PC-9 (cell line): ENCODE data around the gene ZNF629. TPM values are rescaled to one million over a fixed set of nuclear protein-coding genes. Genes with fewer than 3 reads are reported as not detected.

Source experiments
- BruUV-seq: library from RNA; stranded (reverse); fragments of 400-500 nt; replicated peaks from 2 replicates; lab custom pipeline; 2021; lab: Mats Ljungman, UMichigan
- CTCF ChIA-PET: fragments of 300-600 bp; sonication (Branson Sonifier 250); formaldehyde crosslinking; loops from one replicate; lab custom pipeline; 2022; ENCODE audit warnings: antibody characterized with exemption; lab: Charles Lee
- POLR2A ChIA-PET: fragments of 300-600 bp; sonication (Branson Sonifier 250); formaldehyde crosslinking; loops from one replicate; lab custom pipeline; 2022; ENCODE audit warnings: antibody characterized with exemption; ENCODE audit not compliant: unreplicated experiment; lab: Charles Lee
- DNase-seq, 2 experiments: peaks; one replicate each; pipeline versions ENCODE4 v3.0.0 to v3.0.0-alpha.2; 2015 to 2022; ENCODE audit warnings: mixed read lengths in 1 of 2
- H2AFZ ChIP-seq: fragments of 200-600 bp; sonication (generic); 2 replicates; pipeline ENCODE4 v1.8.1; 2017; ENCODE audit warnings: antibody characterized with exemption
- H3F3A ChIP-seq: fragments of 200-600 bp; sonication (generic); 2 replicates; pipeline ENCODE4 v1.8.1; 2017; ENCODE audit warnings: antibody characterized with exemption, mild to moderate bottlenecking, low read depth; ENCODE audit not compliant: insufficient read depth
- H3K27ac ChIP-seq: fragments of 200-600 bp; sonication (generic); 2 replicates; pipeline ENCODE4 v1.6.1; 2016; ENCODE audit warnings: mixed run types
- H3K27me3 ChIP-seq: fragments of 200-600 bp; sonication (generic); 2 replicates; pipeline ENCODE4 v1.6.1; 2016; ENCODE audit warnings: low read depth, mixed run types; ENCODE audit not compliant: insufficient read depth
- H3K36me3 ChIP-seq: fragments of 200-600 bp; sonication (generic); 2 replicates; pipeline ENCODE4 v1.6.1; 2016; ENCODE audit warnings: low read depth, mixed run types
- H3K4me1 ChIP-seq: fragments of 200-600 bp; sonication (generic); replicated peaks from 2 replicates; pipeline ENCODE4 v1.6.1; 2016; ENCODE audit warnings: mixed run types; ENCODE audit not compliant: insufficient read depth
- H3K4me2 ChIP-seq: fragments of 200-600 bp; sonication (generic); 2 replicates; pipeline ENCODE4 v1.6.1; 2017; ENCODE audit warnings: mixed run types
- H3K4me3 ChIP-seq: fragments of 200-600 bp; sonication (generic); 2 replicates; pipeline ENCODE4 v1.6.1; 2016; ENCODE audit warnings: mixed run types
- H3K79me2 ChIP-seq: fragments of 200-600 bp; sonication (generic); 2 replicates; pipeline ENCODE4 v1.6.1; 2017; ENCODE audit warnings: low read depth, mixed run types
- H3K9me2 ChIP-seq: fragments of 200-600 bp; sonication (generic); 2 replicates; pipeline ENCODE4 v1.8.1; 2017; ENCODE audit warnings: mild to moderate bottlenecking; ENCODE audit not compliant: insufficient read depth
- H3K9me3 ChIP-seq: fragments of 200-600 bp; sonication (generic); 2 replicates; pipeline ENCODE4 v1.8.1; 2016; ENCODE audit warnings: low read depth; ENCODE audit not compliant: insufficient read depth
- H4K20me1 ChIP-seq: fragments of 200-600 bp; sonication (generic); 2 replicates; pipeline ENCODE4 v1.8.1; 2017; ENCODE audit not compliant: insufficient read depth
- EZH2 ChIP-seq: fragments of 200-600 bp; sonication (generic); IDR thresholded peaks from 2 replicates; pipeline ENCODE4 v1.8.0; 2017; ENCODE audit warnings: antibody characterized with exemption, low read depth
- intact Hi-C: fragments of 100-400 bp; cut with micrococcal nuclease; formaldehyde crosslinking; loops from one replicate; pipeline ENCODE4 v1.10.0; 2022; ENCODE audit not compliant: unreplicated experiment
- total RNA-seq: library from RNA; stranded (reverse); gene quantifications from 2 replicates; pipeline ENCODE4 v1.2.3, GENCODE V29; 2021
- TF ChIP-seq, protein P1 (sequence below): fragments of 200-600 bp; sonication (generic); conservative IDR thresholded peaks from 2 replicates; pipeline ENCODE4 v1.6.1; 2017; ENCODE audit warnings: mixed run types, antibody characterized with exemption, mild to moderate bottlenecking, moderate library complexity

Gene ZNF629
- total RNA-seq, 1 experiment from 2014 or later: 25.6 TPM

DNA sequence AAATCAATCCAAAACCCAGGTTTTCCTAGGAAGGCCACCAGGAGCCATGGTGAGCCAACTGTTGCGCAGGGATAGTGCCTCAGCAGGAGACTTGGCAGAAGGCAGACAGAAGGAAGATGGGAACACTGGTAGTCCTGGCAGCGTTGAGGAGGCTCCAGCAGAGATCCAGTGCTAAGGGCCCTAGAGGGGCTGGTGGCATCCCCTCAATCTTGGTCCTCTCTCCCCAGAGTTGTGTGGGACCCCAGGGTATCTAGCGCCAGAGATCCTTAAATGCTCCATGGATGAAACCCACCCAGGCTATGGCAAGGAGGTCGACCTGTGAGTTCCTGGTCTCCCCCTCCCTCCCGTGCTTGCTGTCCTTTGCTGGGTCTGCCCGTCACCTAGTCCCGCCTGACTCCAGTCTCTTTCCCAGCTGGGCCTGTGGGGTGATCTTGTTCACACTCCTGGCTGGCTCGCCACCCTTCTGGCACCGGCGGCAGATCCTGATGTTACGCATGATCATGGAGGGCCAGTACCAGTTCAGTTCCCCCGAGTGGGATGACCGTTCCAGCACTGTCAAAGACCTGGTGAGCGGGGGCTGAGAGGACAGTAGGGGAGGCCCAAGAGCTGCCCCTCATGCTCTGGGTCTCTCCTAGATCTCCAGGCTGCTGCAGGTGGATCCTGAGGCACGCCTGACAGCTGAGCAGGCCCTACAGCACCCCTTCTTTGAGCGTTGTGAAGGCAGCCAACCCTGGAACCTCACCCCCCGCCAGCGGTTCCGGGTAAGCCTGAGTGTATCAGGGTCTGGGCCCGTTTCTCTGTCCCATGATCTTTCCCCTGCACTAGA lies 30.8 kb downstream of the ZNF629 start:
- H2AFZ ChIP-seq: no peak overlapping the region
- no peak overlapping the region for H3K4me2 ChIP-seq
- intact Hi-C loops: no loop called here
- ChIA-PET POLR2A (no interaction called here), CTCF (no interaction called here)
- DNase-seq: no peak
- peaks cover 9% of the 10 kb centered on the region for H3K79me2 ChIP-seq
- H3K27ac ChIP-seq: no peak overlapping the region
- TF ChIP-seq, protein P1, sequence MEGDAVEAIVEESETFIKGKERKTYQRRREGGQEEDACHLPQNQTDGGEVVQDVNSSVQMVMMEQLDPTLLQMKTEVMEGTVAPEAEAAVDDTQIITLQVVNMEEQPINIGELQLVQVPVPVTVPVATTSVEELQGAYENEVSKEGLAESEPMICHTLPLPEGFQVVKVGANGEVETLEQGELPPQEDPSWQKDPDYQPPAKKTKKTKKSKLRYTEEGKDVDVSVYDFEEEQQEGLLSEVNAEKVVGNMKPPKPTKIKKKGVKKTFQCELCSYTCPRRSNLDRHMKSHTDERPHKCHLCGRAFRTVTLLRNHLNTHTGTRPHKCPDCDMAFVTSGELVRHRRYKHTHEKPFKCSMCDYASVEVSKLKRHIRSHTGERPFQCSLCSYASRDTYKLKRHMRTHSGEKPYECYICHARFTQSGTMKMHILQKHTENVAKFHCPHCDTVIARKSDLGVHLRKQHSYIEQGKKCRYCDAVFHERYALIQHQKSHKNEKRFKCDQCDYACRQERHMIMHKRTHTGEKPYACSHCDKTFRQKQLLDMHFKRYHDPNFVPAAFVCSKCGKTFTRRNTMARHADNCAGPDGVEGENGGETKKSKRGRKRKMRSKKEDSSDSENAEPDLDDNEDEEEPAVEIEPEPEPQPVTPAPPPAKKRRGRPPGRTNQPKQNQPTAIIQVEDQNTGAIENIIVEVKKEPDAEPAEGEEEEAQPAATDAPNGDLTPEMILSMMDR: no peak
- H4K20me1 ChIP-seq: no peaks in the 10 kb centered on the region
- no peak overlapping the region for H3K4me3 ChIP-seq
- no peaks in the 10 kb centered on the region for H3K9me2 ChIP-seq
- no peaks in the 10 kb centered on the region for H3K9me3 ChIP-seq
- H3F3A ChIP-seq: peaks cover 24% of the 10 kb centered on the region; the same call in 1 of the 2 replicates
- no TSS peak for BruUV-seq
- peaks cover 11% of the 10 kb centered on the region for H3K4me1 ChIP-seq
- H3K36me3 ChIP-seq: peaks cover 4% of the 10 kb centered on the region; the same call in 1 of the 2 replicates
- no peaks in the 10 kb centered on the region for H3K27me3 ChIP-seq

DNA sequence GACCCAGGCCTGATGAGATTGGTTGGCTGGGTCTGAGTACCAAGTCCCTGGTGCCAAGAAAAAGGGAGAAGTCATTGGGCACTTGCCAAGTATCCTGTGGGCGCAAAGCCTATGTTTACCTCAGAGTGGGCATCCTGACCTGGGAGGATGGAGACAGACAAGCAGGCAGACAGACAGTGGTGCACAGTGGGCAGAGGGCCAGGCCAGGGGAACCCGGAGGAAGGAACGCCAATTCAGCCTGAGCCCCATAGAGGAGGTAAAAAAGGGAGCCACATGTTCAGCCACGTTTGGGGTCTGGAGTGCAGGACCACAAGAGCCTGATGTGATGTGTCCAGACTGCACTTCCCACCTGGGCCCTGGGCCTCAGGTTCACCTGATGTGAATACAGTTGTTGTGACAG lies 33.4 kb downstream of the ZNF629 start:
- Histone ChIP-seq H3K9me3 (no peaks in the 10 kb centered on the region), H3K27ac (no peak overlapping the region), H3F3A (peaks cover 14% of the 10 kb centered on the region; the same call in 1 of the 2 replicates), H3K79me2 (peaks cover 17% of the 10 kb centered on the region), H3K27me3 (no peaks in the 10 kb centered on the region), H3K36me3 (peaks cover 9% of the 10 kb centered on the region; the same call in 1 of the 2 replicates), H3K4me3 (no peak overlapping the region), H3K4me1 (no peaks in the 10 kb centered on the region), H3K4me2 (no peak overlapping the region), H4K20me1 (no peaks in the 10 kb centered on the region), H3K9me2 (no peaks in the 10 kb centered on the region), H2AFZ (no peak overlapping the region)
- intact Hi-C loops: no loop called here
- TF ChIP-seq, protein P1: no peak
- no peak for TF ChIP-seq EZH2
- no TSS peak for BruUV-seq
- no peak for DNase-seq
- POLR2A ChIA-PET: interaction anchor here (0.5 kb wide), 1 partner anchor 36 kb away, joined by 7 read pairs; no protein-coding TSS in a partner anchor
- CTCF ChIA-PET: interaction anchor here (0.6 kb wide), 1 partner anchor 21 kb away, joined by 3 read pairs; no protein-coding TSS in a partner anchor

DNA sequence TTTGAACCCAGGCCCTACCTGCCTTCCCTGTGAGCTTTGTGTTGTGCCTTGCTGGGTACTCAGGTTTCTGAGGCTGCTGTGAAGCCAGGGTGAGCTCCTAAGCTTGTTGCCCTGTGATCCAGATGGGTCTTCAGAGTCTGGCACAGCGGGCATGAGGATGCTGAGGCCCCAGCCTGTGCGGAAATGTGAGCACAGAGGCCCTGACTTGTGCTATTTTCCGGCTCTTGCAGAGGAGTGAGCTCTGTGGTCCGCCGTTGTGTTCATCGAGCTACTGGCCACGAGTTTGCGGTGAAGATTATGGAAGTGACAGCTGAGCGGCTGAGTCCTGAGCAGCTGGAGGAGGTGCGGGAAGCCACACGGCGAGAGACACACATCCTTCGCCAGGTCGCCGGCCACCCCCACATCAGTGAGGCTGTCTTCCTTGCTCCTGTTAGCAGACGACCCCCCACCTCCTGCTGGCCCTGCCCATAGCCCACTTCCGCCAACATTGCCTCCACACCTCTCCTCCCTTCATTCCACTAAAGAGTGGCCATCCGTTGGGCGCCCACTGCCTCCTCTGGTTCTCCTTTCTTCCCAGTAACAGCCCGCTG lies 36.0 kb downstream of the ZNF629 start:
- peaks cover 17% of the 10 kb centered on the region for H3K79me2 ChIP-seq
- intact Hi-C loops: no loop called here
- no peak overlapping the region for H3K4me2 ChIP-seq
- peaks cover 9% of the 10 kb centered on the region; the same call in 1 of the 2 replicates for H3K36me3 ChIP-seq
- H3K4me1 ChIP-seq: peaks cover 13% of the 10 kb centered on the region
- TF ChIP-seq, protein P1: no peak
- POLR2A ChIA-PET: no interaction called here
- no peaks in the 10 kb centered on the region for H3K9me2 ChIP-seq
- H3K9me3 ChIP-seq: no peaks in the 10 kb centered on the region
- no peak overlapping the region for H3K27ac ChIP-seq
- H3K4me3 ChIP-seq: no peak overlapping the region
- no peak for DNase-seq
- H3F3A ChIP-seq: peaks cover 26% of the 10 kb centered on the region
- H3K27me3 ChIP-seq: no peaks in the 10 kb centered on the region
- H4K20me1 ChIP-seq: no peaks in the 10 kb centered on the region
- BruUV-seq: no TSS peak
- CTCF ChIA-PET: interaction anchor here (0.6 to 0.8 kb wide), 2 partner anchors 321 to 1680 kb away, joined by 3 read pairs; partner anchors contain the start of gene DCTPP1
- H2AFZ ChIP-seq: no peak overlapping the region
